GM21737 (cell line): Measurements from ENCODE around the gene EXOC4.

ENCODE experiments used
- ATAC-seq: cut with Tn5 transposase; IDR thresholded peaks from one replicate; pipeline ENCODE4 v1.9.1; 2021; ENCODE audit warnings: mild to moderate bottlenecking, moderate library complexity; ENCODE audit not compliant: unreplicated experiment

Gene EXOC4

GRCh38 chr7:133815611-133816210 is 562.8 kb downstream of the EXOC4 start:
- ATAC-seq: no peak

GRCh38 chr7:133819695-133820094 is 566.8 kb downstream of the EXOC4 start:
- ATAC-seq: no peak

DNA sequence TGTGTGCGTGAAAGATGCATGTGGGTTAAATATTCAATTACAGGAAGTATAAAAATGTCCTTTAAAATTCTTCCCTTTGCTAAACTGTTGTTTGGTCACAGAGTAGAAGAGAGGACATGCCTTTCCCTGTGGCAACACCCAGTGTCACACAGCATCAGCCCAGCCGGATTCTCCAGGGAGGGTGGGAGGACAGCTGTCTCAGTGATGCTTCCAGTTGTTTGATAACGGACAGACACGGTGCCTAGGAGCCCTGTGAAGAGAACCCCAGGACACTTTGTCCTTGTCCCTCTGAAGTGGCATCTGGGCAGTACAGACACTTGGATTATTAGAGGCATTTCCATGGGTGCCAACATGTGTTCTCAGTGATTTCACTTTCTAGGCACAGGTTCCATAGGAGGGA is 567.7 kb downstream of the EXOC4 start:
- no peak for ATAC-seq

- no peak for ATAC-seq
Measured at GRCh38 chr7:133821171-133821570, 568.3 kb downstream of the EXOC4 start.

- no peak for ATAC-seq
Measured at GRCh38 chr7:133822001-133822641, 569.2 kb downstream of the EXOC4 start.

GRCh38 chr7:133822868-133823552 is 570.1 kb downstream of the EXOC4 start:
- no peak for ATAC-seq

GRCh38 chr7:133824132-133824531 is 571.3 kb downstream of the EXOC4 start:
- ATAC-seq: no peak

DNA sequence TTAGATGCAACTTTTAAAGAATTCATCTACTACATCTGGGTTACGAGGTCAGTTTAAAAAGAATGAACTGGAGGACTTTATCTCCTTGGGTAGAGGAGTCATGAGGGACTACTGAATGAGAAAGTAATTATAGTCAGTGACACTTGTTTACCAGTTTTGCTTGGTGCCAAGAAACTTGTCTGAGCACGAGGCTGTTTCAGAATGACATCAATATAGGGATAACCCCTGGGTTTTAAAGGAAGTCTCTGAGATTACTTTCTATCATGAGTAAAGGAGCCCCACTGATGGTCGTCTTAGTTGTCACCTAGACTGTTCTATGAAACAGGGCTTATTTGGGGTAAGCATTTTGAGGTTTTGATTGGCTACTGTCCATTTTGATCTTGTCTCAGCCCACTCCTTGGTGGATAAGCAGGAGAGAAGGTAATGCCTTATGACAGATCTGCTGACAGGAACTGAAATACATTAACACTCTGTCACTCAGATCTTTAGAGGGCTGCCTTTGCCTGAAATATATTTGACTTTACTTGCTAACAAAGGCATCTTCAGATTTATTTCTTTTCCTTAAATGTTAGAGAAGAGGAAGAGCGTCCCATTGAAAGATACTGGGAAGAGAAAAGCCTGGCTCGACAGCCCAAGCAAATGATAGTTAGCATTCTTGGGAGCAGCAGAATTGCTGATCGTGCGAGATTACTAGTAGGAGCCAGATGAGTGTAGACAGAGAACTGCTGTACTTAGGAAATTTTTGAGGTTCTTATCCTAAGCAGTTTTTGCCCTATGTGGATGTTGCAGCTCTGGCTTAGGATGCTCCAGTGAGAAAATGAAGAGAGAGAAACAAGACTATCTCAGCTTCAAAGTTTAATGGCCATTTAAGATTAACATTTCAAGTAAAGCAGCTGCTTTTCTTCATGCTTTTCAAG is 575.1 kb downstream of the EXOC4 start:
- ATAC-seq: no peak

DNA sequence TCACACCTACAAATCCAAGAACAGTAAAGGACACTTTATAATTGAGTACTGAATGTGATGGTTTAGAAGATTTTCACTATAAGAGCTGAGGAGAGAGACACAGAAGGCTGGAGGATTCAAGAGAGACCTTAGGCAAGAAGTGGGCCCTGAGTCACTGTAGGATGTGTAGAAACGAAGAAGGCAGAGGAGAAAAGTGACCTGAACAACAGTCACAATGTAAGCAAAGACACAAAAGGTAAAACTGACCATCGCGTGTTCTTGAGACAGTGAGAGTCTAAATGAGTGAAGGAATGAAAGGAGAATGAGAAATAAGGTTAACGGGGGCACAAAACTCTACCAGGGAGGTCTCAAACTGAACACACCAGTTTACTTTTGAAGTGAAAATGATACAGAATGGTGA is 576.0 kb downstream of the EXOC4 start:
- no peak for ATAC-seq

GRCh38 chr7:133829336-133829897 is 576.5 kb downstream of the EXOC4 start:
- ATAC-seq: no peak

DNA sequence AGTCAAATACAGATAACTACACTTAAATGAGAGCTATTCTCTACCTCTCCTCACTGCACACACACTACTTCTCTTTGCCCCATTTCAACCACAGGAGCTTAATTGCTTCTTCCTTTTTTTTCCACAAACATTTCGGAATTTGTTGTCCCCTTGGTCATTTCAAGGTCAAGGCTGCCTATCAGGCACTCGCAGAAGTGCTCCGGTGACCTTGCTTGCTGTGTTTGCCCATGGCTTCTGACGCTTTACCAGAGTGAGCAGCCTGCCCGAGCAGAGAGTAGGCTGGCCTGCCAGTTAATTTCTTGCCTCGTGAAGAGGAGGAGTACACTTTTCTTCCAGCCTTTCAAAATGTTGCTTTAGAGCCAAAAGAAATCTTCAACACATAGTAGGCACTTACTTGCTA is 577.2 kb downstream of the EXOC4 start:
- no peak for ATAC-seq

GRCh38 chr7:133836666-133837065 is 583.8 kb downstream of the EXOC4 start:
- no peak for ATAC-seq

DNA sequence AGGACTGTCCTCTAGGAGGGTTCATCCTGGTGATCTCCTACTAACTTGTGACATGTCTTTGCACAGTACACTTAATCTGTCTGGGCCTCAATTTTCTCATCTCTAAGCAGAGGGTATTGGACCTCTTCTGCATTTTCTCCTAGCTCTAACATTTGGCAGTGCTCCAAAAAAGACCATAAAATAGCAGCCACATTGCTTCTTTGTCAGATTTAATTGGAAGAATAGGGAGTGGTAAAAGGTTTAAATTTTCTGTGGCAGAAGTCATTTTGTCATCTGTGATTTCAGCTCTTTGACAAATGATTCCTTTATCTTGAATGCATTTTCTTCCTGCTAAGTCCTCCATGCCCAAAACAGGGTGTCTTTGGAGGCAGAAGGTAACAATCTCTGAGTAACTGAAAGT is 584.3 kb downstream of the EXOC4 start:
- ATAC-seq: no peak

GRCh38 chr7:133839121-133839520 is 586.2 kb downstream of the EXOC4 start:
- no peak for ATAC-seq

DNA sequence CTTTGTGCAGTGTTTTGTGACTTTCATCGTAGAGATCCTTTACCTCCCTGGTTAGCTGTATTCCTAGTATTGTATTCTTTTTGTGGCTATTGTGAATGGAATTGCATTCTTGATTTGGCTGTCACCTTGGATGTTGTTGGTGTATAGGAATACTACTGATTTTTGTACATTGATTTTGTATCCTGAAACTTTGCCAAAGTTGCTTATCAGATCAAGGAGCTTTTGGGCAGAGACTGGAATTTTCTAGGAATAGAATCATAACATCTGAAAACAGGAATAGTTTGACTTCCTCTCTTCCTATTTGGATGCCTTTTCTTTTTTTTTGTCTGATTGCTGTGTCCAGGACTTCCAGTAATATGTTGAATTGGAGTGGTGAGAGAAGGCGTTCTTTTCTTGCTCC is 590.5 kb downstream of the EXOC4 start:
- no peak for ATAC-seq

- ATAC-seq: no peak
Measured at GRCh38 chr7:133845005-133845404, 592.1 kb downstream of the EXOC4 start.

- ATAC-seq: no peak
Measured at GRCh38 chr7:133846203-133846945, 593.5 kb downstream of the EXOC4 start.

GRCh38 chr7:133850497-133851280 is 597.8 kb downstream of the EXOC4 start:
- ATAC-seq: no peak

- no peak for ATAC-seq
Measured at GRCh38 chr7:133851411-133851810, 598.5 kb downstream of the EXOC4 start.
